ENCODE measurements around the gene SEMA5A.

SEMA5A gene

GRCh38 chr5:9222054-9222976 is 323.6 kb downstream of the SEMA5A start:
- H3K4me3 ChIP-seq (ENCODE audit: low read depth, low read length), result no peak overlapping the region
- no peak for DNase-seq (ENCODE audit: low read depth, low spot score)
- in situ Hi-C loops (cut with HindIII; ENCODE audit: low sequenced_read_pairs), result no loop called here
- no peak for TF ChIP-seq CTCF (IDR thresholded peaks at IDR 0.05; ENCODE audit: low read depth, low read length)

- DNase-seq (ENCODE audit: low read depth, low spot score), result no peak
- in situ Hi-C loops (cut with HindIII; ENCODE audit: low sequenced_read_pairs), result no loop called here
- no peak for TF ChIP-seq CTCF (IDR thresholded peaks at IDR 0.05; ENCODE audit: low read depth, low read length)
- H3K4me3 ChIP-seq (ENCODE audit: low read depth, low read length), result no peak overlapping the region
Measured at GRCh38 chr5:9218358-9218757, 327.5 kb downstream of the SEMA5A start.

GRCh38 chr5:9212605-9213004 is 333.3 kb downstream of the SEMA5A start:
- no peak for TF ChIP-seq CTCF (IDR thresholded peaks at IDR 0.05; ENCODE audit: low read depth, low read length)
- H3K4me3 ChIP-seq (ENCODE audit: low read depth, low read length), result no peak overlapping the region
- in situ Hi-C loops (cut with HindIII; ENCODE audit: low sequenced_read_pairs), result no loop called here
- no peak for DNase-seq (ENCODE audit: low read depth, low spot score)

GRCh38 chr5:9209846-9210492 is 335.9 kb downstream of the SEMA5A start:
- in situ Hi-C loops (cut with HindIII; ENCODE audit: low sequenced_read_pairs), result no loop called here
- no peak for TF ChIP-seq CTCF (IDR thresholded peaks at IDR 0.05; ENCODE audit: low read depth, low read length)
- H3K4me3 ChIP-seq (ENCODE audit: low read depth, low read length), result no peak overlapping the region
- no peak for DNase-seq (ENCODE audit: low read depth, low spot score)

GRCh38 chr5:9207817-9208418 is 338.0 kb downstream of the SEMA5A start:
- in situ Hi-C loops (cut with HindIII; ENCODE audit: low sequenced_read_pairs), result no loop called here
- H3K4me3 ChIP-seq (ENCODE audit: low read depth, low read length), result no peak overlapping the region
- peak; percentile 28 for TF ChIP-seq CTCF (IDR thresholded peaks at IDR 0.05; ENCODE audit: low read depth, low read length)
- peak; percentile 68 for DNase-seq (ENCODE audit: low read depth, low spot score)

- no peak overlapping the region for H3K4me3 ChIP-seq (ENCODE audit: low read depth, low read length)
- no peak for DNase-seq (ENCODE audit: low read depth, low spot score)
- in situ Hi-C loops (cut with HindIII; ENCODE audit: low sequenced_read_pairs), result no loop called here
- TF ChIP-seq CTCF (IDR thresholded peaks at IDR 0.05; ENCODE audit: low read depth, low read length), result no peak
Measured at GRCh38 chr5:9202636-9203035, 343.2 kb downstream of the SEMA5A start.
